Thoracic aorta (tissue), 2 donors: ENCODE measurements around the gene FIS1. TPM values are rescaled to one million over a fixed set of nuclear protein-coding genes. Genes with fewer than 3 reads are reported as not detected.
"Not testable (repeated sequence)": the region's sequence is repeated elsewhere in the genome, so short reads cannot be mapped to it uniquely, and the experiment has no call there.

Experiments used
- ATAC-seq: fragments of 150-250 bp; one replicate; pipeline ENCODE4 v1.8.0; 2017; ENCODE audit warnings: low read depth; ENCODE audit not compliant: insufficient number of reproducible peaks, low FRiP score
- DNase-seq: peaks from one replicate; pipeline ENCODE4 v3.0.0-alpha.2; 2020; ENCODE audit warnings: low spot score
- H3K27ac ChIP-seq, 2 donors: fragments of 200-600 bp; sonication (generic); 1 replicate in 1 of 2; 2 replicates in 1 of 2; pipeline ENCODE4 v1.5.1; 2016; ENCODE audit warnings: mild to moderate bottlenecking in 2 of 2, moderate library complexity in 2 of 2
- H3K27me3 ChIP-seq: fragments of 200-600 bp; sonication (generic); replicated peaks from 2 replicates; pipeline ENCODE4 v1.6.0; 2016; ENCODE audit warnings: mild to moderate bottlenecking; ENCODE audit not compliant: insufficient read depth
- H3K36me3 ChIP-seq: fragments of 200-600 bp; sonication (generic); one replicate; pipeline ENCODE4 v1.5.1; 2016
- H3K4me1 ChIP-seq, 2 donors: fragments of 200-600 bp; sonication (generic); 1 replicate in 1 of 2; 2 replicates in 1 of 2; pipeline versions ENCODE4 v1.5.1 to v1.6.0; 2016; ENCODE audit warnings: low read depth in 2 of 2, mild to moderate bottlenecking in 1 of 2; ENCODE audit not compliant: control insufficient read depth in 1 of 2
- H3K4me3 ChIP-seq: fragments of 200-600 bp; sonication (generic); 2 replicates; pipeline ENCODE4 v1.5.1; 2016; ENCODE audit warnings: mild to moderate bottlenecking
- H3K9me3 ChIP-seq: fragments of 200-600 bp; sonication (generic); 2 replicates; pipeline ENCODE4 v1.5.1; 2016
- total RNA-seq, 2 donors: library from RNA; depleted of rRNA; stranded (reverse); fragments of >200 nt; gene quantifications; one replicate each; pipeline versions ENCODE4 v1.1.0 to v1.2.3, GENCODE V29; 2016
- TF ChIP-seq, protein P1 (sequence below): fragments of 200-600 bp; sonication (generic); IDR thresholded peaks from one replicate; pipeline ENCODE4 v1.5.1; 2019; ENCODE audit warnings: antibody characterized with exemption

The FIS1 gene
- total RNA-seq, 2 donors from 2014 or later, result 135 to 181 TPM

DNA sequence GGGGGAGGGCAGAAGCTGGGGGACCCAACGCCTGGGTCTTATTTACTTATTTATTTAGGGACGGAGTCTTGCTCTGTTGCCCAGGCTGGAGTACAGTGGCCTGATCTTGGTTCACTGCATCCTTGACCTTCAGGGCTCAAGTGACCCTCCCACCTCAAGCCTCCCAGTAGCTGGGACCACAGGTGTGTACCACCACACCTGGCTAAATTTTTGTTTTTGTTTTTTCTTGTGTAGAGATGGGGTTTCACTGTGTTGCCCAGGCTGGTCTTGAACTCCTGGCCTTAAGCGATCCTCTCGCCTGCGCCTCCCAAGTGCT is 42.3 kb downstream of the FIS1 start:
- Histone ChIP-seq H3K27me3 (peaks cover 9% of the 10 kb centered on the region), H3K27ac (no peak overlapping the region), H3K9me3 (no peaks in the 10 kb centered on the region), H3K4me3 (no peak overlapping the region), H3K36me3 (no peaks in the 10 kb centered on the region), H3K4me1 (peaks cover 5 to 9% of the 10 kb centered on the region in 2 donors)
- DNase-seq (no peak), ATAC-seq (no peak)
- TF ChIP-seq, protein P1, sequence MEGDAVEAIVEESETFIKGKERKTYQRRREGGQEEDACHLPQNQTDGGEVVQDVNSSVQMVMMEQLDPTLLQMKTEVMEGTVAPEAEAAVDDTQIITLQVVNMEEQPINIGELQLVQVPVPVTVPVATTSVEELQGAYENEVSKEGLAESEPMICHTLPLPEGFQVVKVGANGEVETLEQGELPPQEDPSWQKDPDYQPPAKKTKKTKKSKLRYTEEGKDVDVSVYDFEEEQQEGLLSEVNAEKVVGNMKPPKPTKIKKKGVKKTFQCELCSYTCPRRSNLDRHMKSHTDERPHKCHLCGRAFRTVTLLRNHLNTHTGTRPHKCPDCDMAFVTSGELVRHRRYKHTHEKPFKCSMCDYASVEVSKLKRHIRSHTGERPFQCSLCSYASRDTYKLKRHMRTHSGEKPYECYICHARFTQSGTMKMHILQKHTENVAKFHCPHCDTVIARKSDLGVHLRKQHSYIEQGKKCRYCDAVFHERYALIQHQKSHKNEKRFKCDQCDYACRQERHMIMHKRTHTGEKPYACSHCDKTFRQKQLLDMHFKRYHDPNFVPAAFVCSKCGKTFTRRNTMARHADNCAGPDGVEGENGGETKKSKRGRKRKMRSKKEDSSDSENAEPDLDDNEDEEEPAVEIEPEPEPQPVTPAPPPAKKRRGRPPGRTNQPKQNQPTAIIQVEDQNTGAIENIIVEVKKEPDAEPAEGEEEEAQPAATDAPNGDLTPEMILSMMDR, result no peak

DNA sequence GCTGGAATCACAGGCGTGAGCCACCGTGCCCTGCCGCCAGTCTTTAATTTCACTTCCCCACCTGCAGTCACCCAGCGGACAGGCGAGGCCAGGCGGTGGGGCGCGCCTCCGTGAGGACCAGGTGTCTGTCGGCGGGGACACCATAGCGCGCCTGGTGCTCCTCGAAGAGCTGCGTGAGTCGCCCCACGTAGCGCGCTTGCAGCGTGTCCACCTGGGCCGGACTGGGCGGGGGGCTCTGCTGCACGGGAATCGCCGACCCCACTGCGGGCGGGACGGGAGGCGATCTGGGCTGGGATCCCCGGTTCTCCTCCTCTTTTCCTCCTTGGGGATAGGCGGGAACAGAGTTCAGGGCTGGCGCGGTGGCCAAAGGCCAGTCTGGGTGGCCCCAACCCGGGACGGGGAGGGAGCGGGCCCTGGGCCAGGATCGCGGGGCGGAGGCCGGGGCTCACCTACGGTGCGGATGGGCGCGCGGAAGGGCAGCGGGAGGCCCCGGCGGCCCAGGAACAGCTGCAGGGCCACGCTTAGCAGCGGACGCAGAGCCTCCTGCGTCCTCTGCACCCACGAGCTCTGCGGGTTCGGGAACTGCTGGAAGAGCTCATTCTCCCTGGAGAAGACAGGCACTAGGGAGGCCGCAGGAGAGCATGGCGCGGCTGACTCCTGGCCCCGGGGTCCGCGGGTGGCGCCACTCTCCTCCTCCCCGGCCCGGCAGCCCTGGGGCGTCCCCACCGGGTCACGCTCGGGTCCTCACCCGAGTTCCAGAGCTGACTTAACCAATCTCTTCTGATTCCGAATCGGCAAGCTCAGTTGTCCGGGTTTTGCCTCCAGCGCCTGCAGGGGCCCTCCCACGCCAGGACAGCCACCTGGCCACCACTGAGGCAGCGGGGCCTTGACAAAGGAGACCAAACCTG is 42.9 kb downstream of the FIS1 start:
- Histone ChIP-seq H3K27me3 (peaks cover 9% of the 10 kb centered on the region), H3K27ac (no peak overlapping the region), H3K36me3 (no peaks in the 10 kb centered on the region), H3K4me3 (peak overlapping the region; percentile 51), H3K9me3 (no peaks in the 10 kb centered on the region), H3K4me1 (peaks cover 5 to 9% of the 10 kb centered on the region in 2 donors)
- TF ChIP-seq, protein P1, result no peak
- no peak for DNase-seq
- ATAC-seq, result no peak

DNA sequence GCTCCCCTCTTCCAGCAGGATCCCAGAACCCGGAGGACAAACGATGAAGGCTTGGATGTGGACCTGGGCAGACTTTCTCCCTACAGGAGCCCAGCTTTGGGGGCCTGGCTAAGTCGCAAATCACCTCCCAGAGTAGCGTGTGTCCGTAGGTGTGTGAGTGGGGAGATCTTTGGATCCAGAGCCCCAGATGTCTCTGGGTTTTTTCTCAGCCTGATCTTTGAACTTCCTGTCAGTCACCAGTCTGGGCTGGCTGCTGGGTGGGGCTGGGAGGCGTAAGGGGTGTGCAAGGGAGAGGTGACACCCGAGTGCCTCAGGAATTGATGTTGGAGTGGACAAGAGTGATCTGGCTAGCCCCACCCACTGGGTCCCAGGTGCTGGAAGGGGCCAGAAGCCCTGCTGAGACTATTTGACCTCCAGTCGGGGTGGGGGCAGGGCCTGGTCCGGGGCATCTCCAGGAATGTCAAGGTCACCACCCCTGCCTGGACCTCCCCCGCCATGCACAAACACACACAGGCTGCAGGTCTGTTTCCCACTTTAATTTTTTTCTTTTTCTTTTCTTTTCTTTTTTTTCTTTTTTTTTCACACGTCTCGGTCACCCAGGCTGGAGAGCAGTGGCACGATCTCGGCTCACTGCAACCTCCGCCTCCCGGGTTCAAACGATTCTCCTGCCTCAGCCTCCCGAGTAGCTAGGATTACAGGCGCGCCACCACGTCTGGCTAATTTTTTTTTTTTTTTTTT is 43.9 kb downstream of the FIS1 start, which contains the start of gene MOGAT3:
Gene MOGAT3, minus strand, starts transcription at position 175 of the 738 bp plus-strand sequence. CDS start 182 bp downstream, outside the sequence.
- TF ChIP-seq, protein P1, result no peak
- H3K27me3 ChIP-seq, result peaks cover 9% of the 10 kb centered on the region
- ATAC-seq (no peak), DNase-seq (no peak)
- H3K9me3 ChIP-seq, result no peaks in the 10 kb centered on the region
- no peaks in the 10 kb centered on the region for H3K36me3 ChIP-seq
- no peak within 1 kb of the TSS for H3K27ac ChIP-seq
- peaks cover 5 to 9% of the 10 kb centered on the region in 2 donors for H3K4me1 ChIP-seq
- H3K4me3 ChIP-seq, result peak within 1 kb of the TSS; percentile 51

DNA sequence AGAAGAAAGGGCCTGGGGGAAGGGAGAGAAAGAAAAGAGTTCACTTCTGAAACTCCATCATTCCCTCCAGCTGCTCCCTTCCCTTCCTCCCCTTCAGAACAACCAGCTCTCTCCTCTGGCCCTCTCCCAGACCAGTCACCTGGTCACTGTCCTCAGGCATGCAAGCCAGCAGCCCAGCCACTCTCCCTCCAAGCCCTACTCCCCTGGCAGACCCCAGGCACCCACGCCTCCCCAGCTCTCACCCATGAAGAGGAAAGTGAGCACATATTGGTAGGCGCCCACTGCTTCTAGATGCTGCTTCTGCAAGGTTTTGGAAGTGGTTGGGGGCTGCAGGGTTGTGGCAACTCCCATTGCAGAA is 44.4 kb downstream of the FIS1 start:
- DNase-seq (no peak), ATAC-seq (no peak)
- no peak overlapping the region for H3K27ac ChIP-seq
- H3K9me3 ChIP-seq, result no peaks in the 10 kb centered on the region
- TF ChIP-seq, protein P1, result no peak
- no peak overlapping the region for H3K4me3 ChIP-seq
- H3K27me3 ChIP-seq, result peaks cover 9% of the 10 kb centered on the region
- no peaks in the 10 kb centered on the region for H3K36me3 ChIP-seq
- peaks cover 5 to 9% of the 10 kb centered on the region in 2 donors for H3K4me1 ChIP-seq

DNA sequence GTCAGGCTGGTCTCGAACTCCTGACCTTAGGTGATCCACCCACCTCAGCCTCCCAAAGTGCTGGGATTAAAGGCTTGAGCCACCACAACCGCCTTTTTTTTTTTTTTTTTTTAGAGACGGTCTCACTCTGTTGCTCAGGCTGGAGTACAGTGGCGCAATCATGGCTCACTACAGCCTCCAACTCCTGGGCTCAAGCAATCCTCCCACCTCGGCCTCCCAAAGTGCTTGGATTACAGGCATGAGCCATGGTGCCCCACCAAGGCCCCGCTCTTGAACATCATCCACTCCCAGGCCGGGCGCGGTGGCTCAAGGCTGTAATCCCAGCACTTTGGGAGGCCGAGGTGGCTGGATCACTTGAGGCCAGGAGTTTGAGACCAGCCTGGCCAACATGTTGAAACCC is 45.4 kb downstream of the FIS1 start:
- not testable (repeated sequence) for ATAC-seq, H3K27me3 ChIP-seq, H3K4me3 ChIP-seq, H3K36me3 ChIP-seq, H3K27ac ChIP-seq, H3K4me1 ChIP-seq, H3K9me3 ChIP-seq, DNase-seq
